Measurements from ENCODE around the gene COL8A2. TPM values are rescaled to one million over a fixed set of nuclear protein-coding genes. Genes with fewer than 3 reads are reported as not detected.

The COL8A2 gene
- total RNA-seq, 4 donors from 2014 or later: 2.7 to 6.4 (median 3.7) TPM

GRCh38 chr1:36144413-36144812 lies 19.4 kb upstream of the COL8A2 start:
- no peak for DNase-seq (ENCODE audit: low spot score)
- no peak for TF ChIP-seq CTCF (IDR thresholded peaks at IDR 0.05)
- ATAC-seq (ENCODE audit: low FRiP score): no peak

DNA sequence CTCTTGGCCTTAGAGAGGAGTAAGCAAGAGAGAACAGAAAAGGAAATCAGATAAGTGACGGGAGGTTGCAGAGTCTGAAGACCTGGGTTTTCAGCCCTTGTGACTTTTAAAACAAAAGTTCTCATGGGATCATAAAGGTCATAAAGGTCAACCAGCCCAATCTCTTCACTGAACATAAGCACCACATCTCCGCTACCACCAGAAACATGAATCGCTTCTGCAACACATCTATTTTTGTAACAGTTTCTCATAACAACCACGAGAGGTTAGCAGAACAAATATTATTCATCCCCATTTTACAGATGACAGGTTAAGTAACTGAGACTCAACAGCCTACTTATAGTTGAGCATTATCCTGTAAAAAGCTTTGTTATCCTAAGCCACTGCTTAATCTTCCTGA lies 18.4 kb upstream of the COL8A2 start:
- no peak for DNase-seq (ENCODE audit: low spot score)
- no peak for ATAC-seq (ENCODE audit: low FRiP score)
- no peak for TF ChIP-seq CTCF (IDR thresholded peaks at IDR 0.05)

GRCh38 chr1:36142121-36142520 lies 17.1 kb upstream of the COL8A2 start:
- TF ChIP-seq CTCF (IDR thresholded peaks at IDR 0.05): no peak
- ATAC-seq (ENCODE audit: low FRiP score) (no peak), DNase-seq (ENCODE audit: low spot score) (no peak)

- DNase-seq (ENCODE audit: low spot score) (no peak), ATAC-seq (ENCODE audit: low FRiP score) (no peak)
- TF ChIP-seq CTCF (IDR thresholded peaks at IDR 0.05): no peak
These were observed 14.5 kb upstream of the COL8A2 start for GRCh38 chr1:36139521-36139920.

- ATAC-seq (ENCODE audit: low FRiP score) (no peak), DNase-seq (ENCODE audit: low spot score) (no peak)
- TF ChIP-seq CTCF (IDR thresholded peaks at IDR 0.05): no peak
These were observed 12.8 kb upstream of the COL8A2 start for GRCh38 chr1:36137776-36138175.

GRCh38 chr1:36137226-36137625 lies 12.2 kb upstream of the COL8A2 start:
- DNase-seq (ENCODE audit: low spot score): no peak
- TF ChIP-seq CTCF (IDR thresholded peaks at IDR 0.05): no peak

DNA sequence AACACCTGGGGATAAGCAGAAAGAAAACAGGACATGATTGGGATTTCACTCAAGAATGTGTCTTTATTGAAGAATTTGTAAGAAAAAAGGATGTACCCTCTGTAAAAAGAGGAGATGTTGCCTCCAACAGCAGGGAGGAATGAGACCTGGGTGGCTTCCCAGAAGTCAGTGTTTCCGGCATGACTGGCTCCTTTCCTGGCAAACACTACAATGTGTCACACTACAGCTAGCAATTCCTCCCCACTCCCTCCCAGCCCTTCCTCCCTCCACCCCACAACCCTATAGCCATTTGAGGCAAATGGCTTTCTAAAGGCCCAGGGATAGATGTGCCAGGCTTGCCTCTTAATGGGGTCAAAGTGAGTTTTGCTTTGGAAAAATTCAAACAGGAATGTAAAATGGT lies 11.5 kb upstream of the COL8A2 start:
- ATAC-seq (ENCODE audit: low FRiP score): peak; percentile 58
- no peak for DNase-seq (ENCODE audit: low spot score)
- no peak for TF ChIP-seq CTCF (IDR thresholded peaks at IDR 0.05)

More at GRCh38 chr1:36137226-36137625, 12.2 kb upstream of the COL8A2 start:
- ATAC-seq (ENCODE audit: low FRiP score): no peak

Measured in omental fat pad (tissue), 4 donors.